GM19099 (cell line): ENCODE data around the gene ZNF69.

Experiments
- POLR2A ChIP-seq: IDR thresholded peaks from 3 replicates; pipeline ENCODE4 v1.6.1; 2011; ENCODE audit warnings: low read depth; ENCODE audit not compliant: insufficient read length; ENCODE audit errors: extremely low read depth

ZNF69 gene

GRCh38 chr19:11890634-11891033 is 3.1 kb downstream of the ZNF69 start:
- no peak for TF ChIP-seq POLR2A

- TF ChIP-seq POLR2A: no peak
Measured at GRCh38 chr19:11894851-11895250, 7.3 kb downstream of the ZNF69 start.

- TF ChIP-seq POLR2A: no peak
Measured at GRCh38 chr19:11902228-11902627, 14.6 kb downstream of the ZNF69 start.

GRCh38 chr19:11905928-11906327 is 18.3 kb downstream of the ZNF69 start:
- no peak for TF ChIP-seq POLR2A

- no peak for TF ChIP-seq POLR2A
Measured at GRCh38 chr19:11921852-11922495, 34.4 kb downstream of the ZNF69 start.

GRCh38 chr19:11924886-11925650 is 37.5 kb downstream of the ZNF69 start, which contains the start of gene ZNF700:
TSS of gene ZNF700 (plus strand) at chr19:11925107. CDS start at chr19:11925211, 104 bp downstream.
- peak; percentile 91 for TF ChIP-seq POLR2A

GRCh38 chr19:11927227-11927626 is 39.6 kb downstream of the ZNF69 start:
- TF ChIP-seq POLR2A: no peak

- TF ChIP-seq POLR2A: no peak
Measured at GRCh38 chr19:11931051-11931450, 43.5 kb downstream of the ZNF69 start.

- TF ChIP-seq POLR2A: no peak
Measured at GRCh38 chr19:11931513-11931912, 43.9 kb downstream of the ZNF69 start.

- TF ChIP-seq POLR2A: no peak
Measured at GRCh38 chr19:11942008-11942842, 54.6 kb downstream of the ZNF69 start.

GRCh38 chr19:11942843-11943108 is 55.2 kb downstream of the ZNF69 start:
- no peak for TF ChIP-seq POLR2A

GRCh38 chr19:11944656-11945055 is 57.1 kb downstream of the ZNF69 start:
- TF ChIP-seq POLR2A: no peak

- no peak for TF ChIP-seq POLR2A
Measured at GRCh38 chr19:11948646-11949045, 61.1 kb downstream of the ZNF69 start.

- TF ChIP-seq POLR2A: no peak
Measured at GRCh38 chr19:11949201-11949600, 61.6 kb downstream of the ZNF69 start.

- TF ChIP-seq POLR2A: no peak
Measured at GRCh38 chr19:11950312-11950711, 62.7 kb downstream of the ZNF69 start.
